ENCODE data around the gene TRIOBP.
"Not testable (repeated sequence)": the region's sequence is repeated elsewhere in the genome, so short reads cannot be mapped to it uniquely, and the experiment has no call there.

DNA sequence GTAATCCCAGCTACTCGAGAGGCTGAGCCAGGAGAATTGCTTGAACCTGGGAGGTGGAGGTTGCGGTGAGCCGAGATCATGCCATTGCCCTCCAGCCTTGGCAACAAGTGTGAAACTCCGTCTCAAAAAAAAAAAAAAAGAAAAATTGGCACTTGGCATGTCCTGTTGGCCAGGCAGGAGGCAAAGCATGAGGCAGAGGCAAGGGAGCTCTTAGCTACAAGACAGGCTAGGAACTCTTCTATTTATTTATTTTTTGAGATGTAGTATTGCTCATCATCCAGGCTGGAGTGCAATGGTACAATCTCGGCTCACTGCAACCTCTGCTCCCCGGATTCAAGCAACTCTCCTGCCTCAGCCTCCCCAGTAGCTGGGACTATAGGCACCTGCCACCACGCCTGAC lies 2.7 kb upstream of the TRIOBP start:
- TF ChIP-seq, protein P1, sequence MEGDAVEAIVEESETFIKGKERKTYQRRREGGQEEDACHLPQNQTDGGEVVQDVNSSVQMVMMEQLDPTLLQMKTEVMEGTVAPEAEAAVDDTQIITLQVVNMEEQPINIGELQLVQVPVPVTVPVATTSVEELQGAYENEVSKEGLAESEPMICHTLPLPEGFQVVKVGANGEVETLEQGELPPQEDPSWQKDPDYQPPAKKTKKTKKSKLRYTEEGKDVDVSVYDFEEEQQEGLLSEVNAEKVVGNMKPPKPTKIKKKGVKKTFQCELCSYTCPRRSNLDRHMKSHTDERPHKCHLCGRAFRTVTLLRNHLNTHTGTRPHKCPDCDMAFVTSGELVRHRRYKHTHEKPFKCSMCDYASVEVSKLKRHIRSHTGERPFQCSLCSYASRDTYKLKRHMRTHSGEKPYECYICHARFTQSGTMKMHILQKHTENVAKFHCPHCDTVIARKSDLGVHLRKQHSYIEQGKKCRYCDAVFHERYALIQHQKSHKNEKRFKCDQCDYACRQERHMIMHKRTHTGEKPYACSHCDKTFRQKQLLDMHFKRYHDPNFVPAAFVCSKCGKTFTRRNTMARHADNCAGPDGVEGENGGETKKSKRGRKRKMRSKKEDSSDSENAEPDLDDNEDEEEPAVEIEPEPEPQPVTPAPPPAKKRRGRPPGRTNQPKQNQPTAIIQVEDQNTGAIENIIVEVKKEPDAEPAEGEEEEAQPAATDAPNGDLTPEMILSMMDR (IDR thresholded peaks at IDR 0.05) = not testable (repeated sequence)
- not testable (repeated sequence) for TF ChIP-seq POLR2A (IDR thresholded peaks at IDR 0.05)

Measured in Peyer's patch (tissue), 4 donors.